Tibial artery (tissue), 4 donors: ENCODE results near the gene ACTA2.
"Not testable (repeated sequence)": the region's sequence is repeated elsewhere in the genome, so short reads cannot be mapped to it uniquely, and the experiment has no call there.

Experiments used
- DNase-seq, 2 donors: peaks; one replicate each; pipeline ENCODE4 v3.0.0-alpha.2; 2019
- H3K27ac ChIP-seq, 2 donors: fragments of 200-600 bp; sonication (generic) in 1 of 2; 1 replicate in 1 of 2; 2 replicates in 1 of 2; pipeline ENCODE4 v1.5.1; 2018 to 2019; ENCODE audit warnings: mild to moderate bottlenecking in 1 of 2
- H3K27me3 ChIP-seq, 2 donors: fragments of 200-600 bp; sonication (generic) in 1 of 2; one replicate each; pipeline versions ENCODE4 v1.5.1 to v1.6.0; 2016 to 2019
- H3K36me3 ChIP-seq, 3 donors: fragments of 200-600 bp; sonication (generic) in 2 of 3; one replicate each; pipeline ENCODE4 v1.5.1; 2016 to 2019; ENCODE audit warnings: mild to moderate bottlenecking in 2 of 3
- H3K4me1 ChIP-seq, 4 donors: fragments of 200-600 bp; sonication (generic) in 2 of 4; 1 replicate in 3 of 4; 2 replicates in 1 of 4; pipeline ENCODE4 v1.5.1; 2016 to 2019
- H3K4me3 ChIP-seq, 2 donors: fragments of 200-600 bp; sonication (generic) in 1 of 2; 1 replicate in 1 of 2; 2 replicates in 1 of 2; pipeline ENCODE4 v1.5.1; 2018 to 2019; ENCODE audit warnings: mild to moderate bottlenecking in 2 of 2
- H3K9me3 ChIP-seq, 3 donors: fragments of 200-600 bp; sonication (generic) in 1 of 3; one replicate each; pipeline ENCODE4 v1.5.1; 2016 to 2019
- intact Hi-C: fragments of 100-400 bp; cut with DNase I; formaldehyde crosslinking; loops from one replicate; pipeline ENCODE4 v1.15.0; 2023; ENCODE audit warnings: low total_unique reads
- TF ChIP-seq, protein P1 (sequence below), 2 experiments: fragments of 200-600 bp in 1 of 2; fragments of 450-650 bp in 1 of 2; IDR thresholded peaks; one replicate each; pipeline ENCODE4 v1.5.1; 2017 to 2019; ENCODE audit warnings: antibody characterized with exemption in 2 of 2, mild to moderate bottlenecking in 1 of 2, moderate library complexity in 1 of 2

The ACTA2 gene

DNA sequence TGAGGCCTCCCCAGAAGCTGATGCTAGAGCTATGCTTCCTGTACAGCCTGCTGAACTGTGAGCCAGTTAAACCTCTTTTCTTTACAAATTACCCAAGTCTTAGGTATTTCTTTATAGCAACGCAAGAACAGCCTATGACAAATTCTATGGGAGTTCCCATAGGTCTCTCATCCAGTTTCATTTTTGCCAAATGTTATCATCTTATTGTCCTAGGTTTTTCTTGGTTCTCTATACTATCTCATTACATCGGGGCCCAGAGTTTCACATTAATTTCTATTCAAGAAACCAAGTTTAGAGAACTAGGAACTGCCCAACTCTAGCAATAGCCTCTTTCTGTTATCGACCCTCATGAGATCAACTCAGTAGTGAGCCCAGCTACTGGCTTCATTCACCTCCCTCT, 15.9 kb downstream of the ACTA2 start:
- no peak overlapping the region for H3K4me3 ChIP-seq
- peak overlapping the region; percentile 54 to 89 for H3K27ac ChIP-seq
- intact Hi-C loops: loop anchor here (5.0 to 10.0 kb wide), 2 partner anchors 51 to 278 kb away; no protein-coding TSS in a partner anchor
- TF ChIP-seq, protein P1, sequence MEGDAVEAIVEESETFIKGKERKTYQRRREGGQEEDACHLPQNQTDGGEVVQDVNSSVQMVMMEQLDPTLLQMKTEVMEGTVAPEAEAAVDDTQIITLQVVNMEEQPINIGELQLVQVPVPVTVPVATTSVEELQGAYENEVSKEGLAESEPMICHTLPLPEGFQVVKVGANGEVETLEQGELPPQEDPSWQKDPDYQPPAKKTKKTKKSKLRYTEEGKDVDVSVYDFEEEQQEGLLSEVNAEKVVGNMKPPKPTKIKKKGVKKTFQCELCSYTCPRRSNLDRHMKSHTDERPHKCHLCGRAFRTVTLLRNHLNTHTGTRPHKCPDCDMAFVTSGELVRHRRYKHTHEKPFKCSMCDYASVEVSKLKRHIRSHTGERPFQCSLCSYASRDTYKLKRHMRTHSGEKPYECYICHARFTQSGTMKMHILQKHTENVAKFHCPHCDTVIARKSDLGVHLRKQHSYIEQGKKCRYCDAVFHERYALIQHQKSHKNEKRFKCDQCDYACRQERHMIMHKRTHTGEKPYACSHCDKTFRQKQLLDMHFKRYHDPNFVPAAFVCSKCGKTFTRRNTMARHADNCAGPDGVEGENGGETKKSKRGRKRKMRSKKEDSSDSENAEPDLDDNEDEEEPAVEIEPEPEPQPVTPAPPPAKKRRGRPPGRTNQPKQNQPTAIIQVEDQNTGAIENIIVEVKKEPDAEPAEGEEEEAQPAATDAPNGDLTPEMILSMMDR (IDR thresholded peaks at IDR 0.05): no peak
- H3K36me3 ChIP-seq: peaks cover 62 to 73% (median 67%) of the 10 kb centered on the region in 3 donors
- H3K4me1 ChIP-seq: peaks cover 0 to 58% (median 28%) of the 10 kb centered on the region in 4 donors
- no peak for DNase-seq
- H3K9me3 ChIP-seq: no peaks in the 10 kb centered on the region
- H3K27me3 ChIP-seq: no peaks in the 10 kb centered on the region

DNA sequence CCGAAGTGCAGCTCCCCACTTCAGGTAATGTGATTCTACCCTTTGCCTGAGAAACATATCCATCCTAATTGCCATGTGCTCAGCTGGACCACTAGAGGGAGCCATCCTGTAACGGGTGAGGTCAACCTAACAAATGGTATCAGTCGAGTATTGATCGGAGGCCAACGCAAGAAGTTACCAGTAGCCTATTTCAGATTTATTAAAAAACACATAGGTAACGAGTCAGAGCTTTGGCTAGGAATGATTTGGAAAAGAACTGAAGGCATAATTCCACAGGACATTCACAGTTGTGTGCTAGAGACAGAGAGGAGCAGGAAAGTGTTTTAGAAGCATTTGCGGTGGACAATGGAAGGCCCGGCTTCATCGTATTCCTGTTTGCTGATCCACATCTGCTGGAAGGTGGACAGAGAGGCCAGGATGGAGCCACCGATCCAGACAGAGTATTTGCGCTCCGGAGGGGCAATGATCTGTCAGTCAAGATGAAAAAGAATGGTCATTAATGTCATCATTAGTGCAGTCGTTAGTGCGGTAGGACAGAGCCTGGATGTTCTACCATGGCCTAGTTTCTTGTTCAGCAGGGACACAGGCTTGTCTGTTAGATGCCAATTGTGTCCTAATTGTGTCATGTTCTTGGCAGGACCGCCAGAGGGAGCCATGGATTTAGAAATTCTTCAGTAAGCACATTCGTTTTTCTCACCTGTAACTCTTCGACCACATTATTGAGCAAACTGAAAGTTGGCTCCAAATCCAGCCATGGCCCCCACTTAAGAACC, 17.5 kb downstream of the ACTA2 start:
- TF ChIP-seq, protein P1 (IDR thresholded peaks at IDR 0.05): peak; percentile 79 to 85
- H3K4me3 ChIP-seq: no peak overlapping the region

DNA sequence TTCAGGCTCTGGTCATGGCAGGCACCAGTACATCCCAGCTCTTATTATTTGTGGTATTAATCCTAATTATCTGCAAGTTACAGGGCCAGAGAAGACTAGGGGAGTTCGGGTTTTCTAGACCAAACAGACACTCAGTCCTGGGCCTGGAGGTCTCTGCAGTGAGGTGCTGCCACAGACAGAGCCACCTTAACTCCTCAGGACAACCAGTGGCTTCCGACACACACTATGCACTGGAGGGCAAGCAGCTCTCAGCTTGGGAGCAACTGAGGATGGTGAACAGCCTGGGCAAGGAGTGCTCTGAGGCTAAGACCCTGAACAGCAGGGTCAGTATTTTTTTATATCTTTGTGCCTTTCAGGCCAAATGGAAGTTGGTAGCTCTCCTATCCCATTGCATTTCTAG, 19.0 kb downstream of the ACTA2 start:
- H3K9me3 ChIP-seq: no peaks in the 10 kb centered on the region
- peaks cover 31 to 42% (median 36%) of the 10 kb centered on the region in 3 donors for H3K36me3 ChIP-seq
- TF ChIP-seq, protein P1 (IDR thresholded peaks at IDR 0.05): no peak
- H3K27ac ChIP-seq: peak overlapping the region; percentile 67 to 76
- no peak overlapping the region for H3K4me3 ChIP-seq
- peaks cover 0 to 28% (median 14%) of the 10 kb centered on the region in 4 donors for H3K4me1 ChIP-seq
- intact Hi-C loops: loop anchor here (5.0 to 10.0 kb wide), 2 partner anchors 96 to 281 kb away; no protein-coding TSS in a partner anchor
- no peak for DNase-seq
- no peaks in the 10 kb centered on the region for H3K27me3 ChIP-seq

More for the DNA sequence above, 17.5 kb downstream of the ACTA2 start:
- DNase-seq: peak; percentile 84 to 89
- intact Hi-C loops: loop anchor here (5.0 to 10.0 kb wide), 3 partner anchors 52 to 280 kb away; no protein-coding TSS in a partner anchor
- Histone ChIP-seq H3K27me3 (no peaks in the 10 kb centered on the region), H3K36me3 (peaks cover 47 to 57% (median 52%) of the 10 kb centered on the region in 3 donors), H3K9me3 (no peaks in the 10 kb centered on the region), H3K4me1 (peaks cover 0 to 43% (median 18%) of the 10 kb centered on the region in 4 donors), H3K27ac (peak overlapping the region; percentile 54 to 89)

DNA sequence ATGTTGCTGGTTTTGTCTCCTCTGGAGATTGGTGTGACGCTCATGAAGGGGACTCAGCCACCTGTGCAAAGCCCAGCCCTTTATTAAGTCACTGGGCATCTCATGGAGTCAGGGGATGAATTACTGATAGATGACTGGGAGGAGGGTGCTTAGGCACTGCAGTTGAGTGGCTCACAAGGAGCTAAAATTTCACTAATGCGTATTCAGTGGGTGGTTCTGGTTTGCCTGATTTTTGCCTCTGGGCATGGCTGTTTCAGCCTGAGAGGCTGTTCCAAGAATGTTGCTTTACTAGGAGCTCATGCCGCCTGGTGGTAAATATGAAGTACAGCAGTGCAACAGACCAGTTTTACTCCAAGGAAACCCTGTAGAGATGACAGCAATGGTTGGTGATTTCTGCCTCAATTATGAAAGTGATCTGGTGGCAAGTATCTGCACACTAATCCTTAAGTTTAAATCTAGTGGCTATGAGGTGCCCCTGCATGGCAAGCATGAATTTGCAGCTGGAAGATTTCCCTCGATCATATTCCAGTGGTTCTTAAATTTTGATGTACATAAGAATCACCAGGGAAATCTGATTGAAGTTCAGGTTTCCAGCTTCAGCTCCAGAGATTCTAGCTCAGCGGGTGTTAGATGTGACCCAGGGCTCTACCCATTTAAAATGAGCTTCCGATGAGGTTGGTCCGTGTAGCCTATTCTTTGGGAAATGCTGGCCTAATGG, 19.9 kb downstream of the ACTA2 start:
- H3K27ac ChIP-seq: peak overlapping the region; percentile 67 to 76

DNA sequence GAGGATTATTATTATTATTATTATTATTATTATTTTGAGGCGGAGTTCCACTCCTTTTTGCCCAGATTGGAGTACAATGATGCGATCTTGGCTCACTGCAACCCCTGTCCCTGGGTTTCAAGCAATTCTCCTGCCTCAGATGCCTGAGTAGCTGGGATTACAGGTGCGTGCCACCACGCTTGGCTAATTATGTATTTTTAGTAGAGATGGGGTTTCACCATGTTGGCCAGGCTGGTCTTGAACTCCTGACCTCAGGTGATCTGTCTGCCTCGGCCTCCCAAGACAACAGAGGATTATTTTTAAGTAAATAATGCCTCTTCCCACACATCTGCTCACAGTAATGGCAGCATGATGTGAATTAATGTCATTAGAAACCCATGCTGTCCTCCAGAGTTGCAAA, 20.5 kb downstream of the ACTA2 start:
- Histone ChIP-seq H3K4me1 (peaks cover 0 to 19% (median 8%) of the 10 kb centered on the region in 4 donors), H3K27ac (peak overlapping the region; percentile 67 to 76), H3K36me3 (peaks cover 16 to 26% (median 21%) of the 10 kb centered on the region in 3 donors)
- not testable (repeated sequence) for H3K4me3 ChIP-seq, DNase-seq, H3K27me3 ChIP-seq, H3K9me3 ChIP-seq
- intact Hi-C loops: loop anchor here (5.0 to 10.0 kb wide), 2 partner anchors 95 to 283 kb away; no protein-coding TSS in a partner anchor

More for the DNA sequence above, 19.9 kb downstream of the ACTA2 start:
- peaks cover 0 to 20% (median 9%) of the 10 kb centered on the region in 4 donors for H3K4me1 ChIP-seq
- no peaks in the 10 kb centered on the region for H3K9me3 ChIP-seq
- TF ChIP-seq, protein P1 (IDR thresholded peaks at IDR 0.05): peak; percentile 89 to 95
- peak; percentile 70 to 85 for DNase-seq
- no peak overlapping the region for H3K4me3 ChIP-seq
- no peaks in the 10 kb centered on the region for H3K27me3 ChIP-seq
- peaks cover 23 to 33% (median 28%) of the 10 kb centered on the region in 3 donors for H3K36me3 ChIP-seq
- intact Hi-C loops: loop anchor here (5.0 to 10.0 kb wide), 2 partner anchors 95 to 282 kb away; no protein-coding TSS in a partner anchor
